HG02840 (cell line): ENCODE measurements around the gene PTPRU.
"Not testable (repeated sequence)": the region's sequence is repeated elsewhere in the genome, so short reads cannot be mapped to it uniquely, and the experiment has no call there.

Source experiments
- ATAC-seq: cut with Tn5 transposase; IDR thresholded peaks from one replicate; pipeline ENCODE4 v1.9.1; 2021; ENCODE audit warnings: mild to moderate bottlenecking, moderate library complexity, moderate number of reproducible peaks; ENCODE audit not compliant: unreplicated experiment, low FRiP score

The PTPRU gene

DNA sequence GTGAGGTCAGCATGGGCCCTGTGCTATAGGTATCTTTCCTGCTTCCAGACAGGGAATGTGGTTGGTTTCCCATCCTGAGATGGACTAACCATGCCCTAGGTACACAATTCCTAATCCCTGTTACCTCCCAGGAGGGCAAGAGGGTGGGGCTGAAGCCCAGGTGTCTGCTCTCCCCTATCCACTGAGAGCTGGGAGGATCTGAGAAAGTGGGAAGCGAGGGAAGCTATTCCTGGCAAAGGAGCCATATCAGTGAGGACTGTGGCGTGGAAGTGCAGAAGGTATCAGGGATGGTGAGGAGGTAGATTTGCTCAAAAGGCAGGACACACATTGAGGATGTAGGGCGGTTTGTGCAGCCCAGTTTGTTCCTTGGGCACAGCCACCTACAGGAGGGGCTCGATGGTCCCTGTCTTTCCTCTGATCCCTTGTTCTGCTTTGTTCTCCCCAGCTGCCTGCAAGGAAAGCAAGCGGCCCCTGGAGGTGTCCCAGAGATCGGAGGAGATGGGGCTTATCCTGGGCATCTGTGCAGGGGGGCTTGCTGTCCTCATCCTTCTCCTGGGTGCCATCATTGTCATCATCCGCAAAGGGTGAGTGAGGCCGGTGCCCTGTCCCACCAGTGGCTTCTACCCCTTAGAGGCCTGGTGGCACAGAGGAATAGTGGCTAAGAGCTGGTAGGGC is 48.1 kb downstream of the PTPRU start:
- no peak for ATAC-seq

DNA sequence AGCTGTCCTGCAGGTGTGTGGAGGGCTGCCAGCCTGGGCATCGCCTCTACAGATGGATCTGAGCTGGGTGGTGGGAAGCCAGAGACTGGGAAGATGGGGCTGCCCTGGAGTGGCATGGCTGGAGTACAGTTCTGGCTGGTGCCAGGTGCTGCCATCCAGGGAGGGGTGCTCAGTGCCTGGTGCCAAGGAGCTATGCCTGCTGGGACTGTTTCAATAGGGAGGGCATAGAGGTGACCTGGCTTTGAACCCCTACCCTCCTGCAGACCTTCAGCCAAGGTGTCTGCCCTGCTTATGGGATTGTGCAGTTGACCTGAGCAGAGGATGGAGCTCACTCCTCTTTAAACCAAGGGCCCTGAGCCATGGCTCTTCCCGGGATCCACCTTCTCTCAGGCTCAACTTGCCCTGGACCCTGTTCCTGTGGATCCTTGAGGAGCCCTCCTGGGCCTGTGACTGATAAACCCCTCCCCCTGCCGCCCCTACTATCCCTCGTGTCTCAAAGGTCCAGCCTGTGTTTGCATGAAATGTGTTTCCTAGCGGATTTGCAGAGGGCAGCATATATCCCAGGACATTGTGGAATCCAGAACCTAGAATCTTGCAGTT is 48.7 kb downstream of the PTPRU start:
- no peak for ATAC-seq

DNA sequence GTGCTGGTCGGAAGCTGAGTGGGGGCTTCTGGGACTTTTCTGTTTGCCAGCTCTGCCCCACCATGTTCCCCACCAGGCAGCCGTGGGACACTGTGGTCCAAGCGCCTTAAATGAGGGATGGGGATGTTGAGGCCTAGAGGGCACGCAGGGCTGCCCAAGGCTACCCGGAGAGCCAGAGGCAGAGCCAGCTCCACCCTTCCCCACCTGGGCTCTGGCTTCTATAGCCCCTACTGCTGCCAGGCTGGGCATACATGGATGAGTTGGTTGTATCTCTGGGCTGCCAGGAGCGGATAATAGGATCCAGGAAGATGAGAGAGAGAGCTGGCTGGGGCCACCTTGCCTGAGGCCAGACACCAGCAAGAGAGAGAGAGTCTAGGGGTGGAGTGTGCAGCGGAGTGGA is 49.4 kb downstream of the PTPRU start:
- ATAC-seq: no peak

DNA sequence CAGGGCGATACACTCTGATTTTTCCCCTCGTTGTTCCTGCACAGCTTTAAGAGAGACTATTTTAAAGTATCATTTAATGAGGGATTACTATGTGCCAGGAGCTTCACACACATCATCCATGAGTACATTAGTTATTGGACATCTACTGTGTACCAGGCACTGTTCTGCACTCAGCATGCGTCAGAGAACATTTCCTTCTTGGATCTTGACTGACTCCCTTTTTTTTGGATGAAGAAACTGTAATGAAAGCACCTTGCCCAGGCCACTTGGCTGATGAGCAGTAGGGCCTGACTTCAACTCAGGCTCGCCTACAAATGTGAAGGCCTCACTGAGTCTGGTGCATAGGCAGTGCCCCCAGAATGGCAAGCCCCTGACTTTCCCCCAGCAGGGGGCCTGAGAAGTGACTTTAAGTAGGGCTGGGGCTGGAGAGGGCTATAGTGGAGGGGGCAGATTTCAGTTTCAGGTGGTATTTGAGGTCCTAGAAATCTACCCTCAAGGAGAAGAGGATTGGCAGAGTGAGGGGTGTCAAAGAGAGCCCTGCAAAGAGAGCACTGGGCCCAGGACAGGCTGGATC is 50.0 kb downstream of the PTPRU start:
- ATAC-seq: no peak

DNA sequence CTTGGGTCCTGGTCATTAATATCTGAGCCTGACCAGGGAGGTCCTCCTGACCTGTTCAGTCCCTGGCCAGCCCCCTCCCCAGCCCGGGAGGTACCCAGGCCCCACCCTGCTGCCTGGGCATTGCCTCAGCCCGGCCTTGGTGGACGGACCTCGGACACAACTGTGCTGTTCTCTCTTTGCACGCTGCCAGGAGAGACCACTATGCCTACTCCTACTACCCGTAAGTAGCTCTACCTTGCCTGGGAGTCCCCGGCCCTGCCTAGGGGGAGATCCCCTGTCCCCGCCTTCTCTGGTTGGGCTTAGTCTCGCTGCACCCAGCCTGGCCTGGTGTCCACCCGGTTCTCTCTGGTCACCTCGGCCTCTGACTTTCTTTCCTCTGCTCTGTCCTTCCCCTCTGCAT is 53.2 kb downstream of the PTPRU start:
- ATAC-seq: no peak

DNA sequence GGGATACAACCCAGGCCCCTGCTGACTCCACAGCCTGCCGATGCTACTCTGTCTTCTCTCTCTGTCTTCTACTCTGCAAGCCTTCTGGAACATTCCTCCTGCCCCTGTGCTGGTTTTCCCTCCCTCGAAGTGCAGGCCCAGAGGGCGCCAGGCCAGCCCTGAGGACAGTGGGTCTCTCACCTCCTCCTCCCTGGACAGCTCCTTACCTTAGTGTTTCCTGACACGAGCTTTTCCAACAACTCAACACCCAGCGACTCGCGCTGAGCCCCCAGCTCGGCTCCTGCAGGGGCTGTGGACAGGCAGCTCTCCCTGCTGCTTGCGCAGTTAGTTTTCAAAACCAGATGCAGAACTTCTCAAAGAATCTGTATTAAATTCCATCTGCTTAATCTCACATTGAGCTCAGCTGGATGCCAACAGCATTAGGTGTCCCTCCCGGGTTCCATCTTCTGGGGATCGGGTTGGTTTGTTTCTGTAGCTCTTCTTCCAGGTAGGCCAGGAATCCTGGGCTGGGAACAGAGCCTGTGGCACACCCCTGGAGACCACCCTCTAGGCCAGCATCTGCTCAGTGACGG is 54.2 kb downstream of the PTPRU start:
- ATAC-seq: no peak

DNA sequence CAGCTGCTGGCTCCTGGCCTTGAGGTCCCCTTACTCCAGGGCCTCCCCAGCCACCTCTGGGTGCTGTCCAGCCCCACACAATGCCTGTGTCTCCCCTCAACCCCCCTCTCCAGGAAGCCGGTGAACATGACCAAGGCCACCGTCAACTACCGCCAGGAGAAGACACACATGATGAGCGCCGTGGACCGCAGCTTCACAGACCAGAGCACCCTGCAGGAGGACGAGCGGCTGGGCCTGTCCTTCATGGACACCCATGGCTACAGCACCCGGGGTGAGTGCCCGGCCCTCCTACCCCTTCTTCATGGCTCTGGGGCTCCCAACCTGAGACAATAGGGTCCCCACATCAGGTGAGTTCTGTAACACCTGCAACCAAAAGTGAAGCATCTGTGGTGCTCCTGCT is 55.4 kb downstream of the PTPRU start:
- no peak for ATAC-seq

DNA sequence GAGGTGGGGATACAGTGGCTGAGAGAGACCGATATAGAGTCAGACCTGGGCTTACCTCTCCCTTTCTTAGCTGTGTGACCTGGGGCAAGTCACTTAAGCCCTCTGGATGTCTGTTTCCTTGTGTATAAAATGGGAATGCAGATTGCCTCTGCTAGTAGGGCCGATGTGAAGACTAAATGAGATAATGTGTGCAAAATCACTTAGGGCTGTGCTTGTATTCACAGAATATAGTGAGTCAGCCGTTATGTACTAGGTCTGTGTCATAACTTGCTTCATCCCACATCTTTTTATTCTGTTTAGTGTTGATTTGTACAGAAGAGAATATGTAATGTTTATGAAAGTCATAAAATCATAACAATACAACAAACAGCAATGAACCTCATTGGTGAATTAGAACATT is 56.0 kb downstream of the PTPRU start:
- ATAC-seq: no peak

DNA sequence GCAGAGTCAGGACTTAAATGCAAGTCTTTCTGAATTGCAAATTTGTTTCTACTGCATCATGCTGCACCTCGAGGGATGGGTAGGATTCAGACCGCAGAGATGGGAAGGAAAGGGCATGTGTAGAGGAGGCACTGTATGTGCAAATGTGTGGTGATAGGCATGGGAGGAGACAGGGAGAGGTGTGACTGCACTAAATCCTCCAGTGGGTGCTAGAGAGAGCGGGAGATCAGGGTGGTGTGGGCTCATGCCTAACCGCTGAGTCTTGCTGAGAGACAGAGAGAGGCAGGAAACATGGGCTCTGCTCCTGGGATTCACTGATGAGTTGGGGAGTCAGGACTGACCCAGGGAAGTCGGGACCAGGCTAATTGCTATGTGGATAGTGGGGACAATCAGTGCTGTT is 61.1 kb downstream of the PTPRU start:
- no peak for ATAC-seq

DNA sequence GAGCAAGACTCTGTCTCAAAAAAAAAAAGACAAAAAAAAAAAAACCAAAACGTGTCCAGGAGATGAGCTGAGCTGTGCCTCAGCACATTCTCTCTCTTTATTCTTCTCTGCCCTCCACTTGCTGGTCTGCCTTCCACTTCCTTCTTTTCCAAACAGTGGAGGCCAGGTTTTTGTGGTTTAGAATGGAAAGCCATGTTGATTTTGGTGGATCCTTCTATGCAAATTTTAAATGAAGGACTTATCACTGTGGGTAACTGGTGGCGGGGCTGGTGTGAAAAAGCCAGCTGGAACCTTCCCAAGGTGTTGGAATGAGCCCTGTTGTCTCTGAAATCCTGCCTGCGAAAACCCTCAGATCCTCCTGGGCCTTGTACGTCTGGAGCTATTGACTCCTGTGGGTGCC is 61.9 kb downstream of the PTPRU start:
- no peak for ATAC-seq

DNA sequence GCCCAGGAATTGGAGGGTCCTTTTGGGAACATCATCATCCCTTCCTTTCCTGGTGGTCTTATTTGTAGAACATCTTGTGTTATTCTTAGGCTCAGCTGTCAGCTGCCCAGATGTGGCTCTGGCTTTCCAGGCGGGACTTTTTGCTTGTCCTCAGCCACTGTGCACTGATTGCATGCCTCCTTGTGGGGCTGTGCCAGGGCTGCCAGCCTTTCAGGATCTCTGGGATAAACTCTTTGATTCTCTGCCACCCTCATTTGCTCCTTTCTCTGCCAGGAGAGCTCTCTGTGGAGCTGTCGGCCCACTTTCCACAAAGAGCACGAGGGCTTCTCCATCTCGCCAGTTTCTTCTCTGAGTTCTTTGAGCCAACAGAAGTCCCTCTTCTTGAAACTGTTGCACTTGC is 63.1 kb downstream of the PTPRU start:
- no peak for ATAC-seq

DNA sequence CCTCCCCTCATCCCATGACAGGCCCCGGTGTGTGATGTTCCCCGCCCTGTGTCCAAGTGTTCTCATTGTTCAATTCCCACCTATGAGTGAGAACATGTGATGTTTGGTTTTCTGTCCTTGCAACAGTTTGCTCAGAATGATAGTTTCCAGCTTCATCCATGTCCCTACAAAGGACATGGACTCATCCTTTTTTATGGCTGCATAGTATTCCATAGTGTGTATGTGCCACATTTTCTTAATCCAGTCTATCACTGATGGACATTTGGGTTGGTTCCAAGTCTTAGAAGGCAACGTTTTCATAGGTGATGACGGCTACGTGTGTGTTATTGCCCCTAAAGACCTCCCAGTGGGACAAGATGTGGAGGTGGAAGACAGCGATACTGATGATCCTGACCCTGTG is 65.4 kb downstream of the PTPRU start:
- not testable (repeated sequence) for ATAC-seq

DNA sequence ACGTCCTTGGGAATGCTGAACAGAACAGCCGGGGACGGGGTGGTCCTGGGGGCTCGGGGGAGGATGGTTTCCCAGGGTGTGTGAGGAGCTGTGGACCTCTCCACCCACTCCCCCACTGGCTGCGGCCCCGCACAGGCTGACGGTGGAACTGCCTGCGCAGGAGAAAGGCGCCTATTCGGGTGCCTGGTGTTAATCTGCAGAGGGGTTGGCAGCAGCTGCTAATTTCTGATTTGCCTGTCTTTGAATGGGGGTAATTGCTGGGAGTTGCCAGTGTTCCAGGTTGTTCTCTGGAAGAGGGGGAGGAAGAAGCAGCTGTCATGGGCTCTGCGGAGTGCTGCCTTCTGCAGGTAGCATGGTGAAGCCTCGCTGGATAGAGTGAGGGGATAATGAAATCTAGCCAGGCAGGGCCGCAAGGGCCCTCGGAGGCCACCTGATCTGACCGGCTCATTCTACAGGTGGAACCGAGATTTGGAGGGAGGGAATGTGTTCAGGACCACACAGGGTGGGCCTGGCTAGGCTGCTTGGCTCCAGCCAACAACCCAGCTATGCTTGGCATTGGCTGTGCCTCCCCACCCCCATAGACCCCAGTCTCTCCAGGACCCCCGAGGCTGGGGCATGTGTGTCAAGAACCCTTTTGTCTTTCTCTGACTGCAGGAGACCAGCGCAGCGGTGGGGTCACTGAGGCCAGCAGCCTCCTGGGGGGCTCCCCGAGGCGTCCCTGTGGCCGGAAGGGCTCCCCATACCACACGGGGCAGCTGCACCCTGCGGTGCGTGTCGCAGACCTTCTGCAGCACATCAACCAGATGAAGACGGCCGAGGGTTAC is 67.1 kb downstream of the PTPRU start:
- no peak for ATAC-seq

DNA sequence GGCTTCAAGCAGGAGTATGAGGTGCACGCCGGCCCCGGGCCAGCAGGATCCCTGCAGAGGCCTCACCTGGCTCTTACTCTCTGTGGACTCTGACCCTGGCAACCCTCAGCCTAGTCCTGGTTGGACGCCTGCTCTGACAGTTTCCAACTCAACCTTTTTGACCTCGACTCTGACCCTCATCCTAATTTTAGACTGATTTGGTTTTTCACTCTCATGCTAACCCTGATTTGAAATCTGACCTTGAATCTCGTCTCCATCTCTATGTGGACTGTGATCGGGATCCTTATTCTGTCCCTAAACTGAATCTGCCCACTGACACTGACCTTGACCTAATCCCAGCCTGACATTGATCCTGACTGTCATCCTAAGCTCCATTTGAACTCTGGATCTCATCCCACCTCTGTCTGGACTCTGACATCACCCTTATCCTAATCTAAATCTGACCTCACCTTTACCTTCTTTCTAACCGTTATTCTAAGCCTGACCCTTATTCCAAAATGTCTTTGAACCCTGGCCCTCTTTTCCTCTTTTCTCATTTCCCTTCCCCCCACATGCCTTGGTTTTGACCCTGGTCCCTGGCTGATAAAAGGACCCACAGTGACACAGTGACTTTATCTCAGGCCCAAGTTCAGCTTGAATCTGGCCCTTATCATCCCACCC is 67.8 kb downstream of the PTPRU start:
- ATAC-seq: no peak

DNA sequence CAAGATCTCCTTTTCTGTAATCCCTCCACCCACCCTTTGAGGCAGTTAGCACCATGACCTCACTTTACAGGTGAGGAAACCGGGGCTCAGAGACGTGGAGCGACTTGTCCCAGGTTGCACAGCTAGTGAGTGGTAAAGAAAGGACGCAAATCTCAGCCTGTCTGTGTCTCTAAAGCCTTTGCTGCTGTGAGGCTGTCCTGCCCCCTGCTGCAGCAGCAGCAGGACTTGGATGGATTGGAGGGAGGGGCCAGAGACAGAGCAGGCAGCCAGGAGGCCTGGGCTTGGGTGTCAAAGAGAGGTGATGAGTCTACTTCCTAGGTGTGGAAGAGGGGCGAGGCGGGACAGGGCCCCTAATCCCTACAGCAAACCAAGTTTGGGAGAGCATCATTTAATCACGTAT is 69.6 kb downstream of the PTPRU start:
- ATAC-seq: no peak

DNA sequence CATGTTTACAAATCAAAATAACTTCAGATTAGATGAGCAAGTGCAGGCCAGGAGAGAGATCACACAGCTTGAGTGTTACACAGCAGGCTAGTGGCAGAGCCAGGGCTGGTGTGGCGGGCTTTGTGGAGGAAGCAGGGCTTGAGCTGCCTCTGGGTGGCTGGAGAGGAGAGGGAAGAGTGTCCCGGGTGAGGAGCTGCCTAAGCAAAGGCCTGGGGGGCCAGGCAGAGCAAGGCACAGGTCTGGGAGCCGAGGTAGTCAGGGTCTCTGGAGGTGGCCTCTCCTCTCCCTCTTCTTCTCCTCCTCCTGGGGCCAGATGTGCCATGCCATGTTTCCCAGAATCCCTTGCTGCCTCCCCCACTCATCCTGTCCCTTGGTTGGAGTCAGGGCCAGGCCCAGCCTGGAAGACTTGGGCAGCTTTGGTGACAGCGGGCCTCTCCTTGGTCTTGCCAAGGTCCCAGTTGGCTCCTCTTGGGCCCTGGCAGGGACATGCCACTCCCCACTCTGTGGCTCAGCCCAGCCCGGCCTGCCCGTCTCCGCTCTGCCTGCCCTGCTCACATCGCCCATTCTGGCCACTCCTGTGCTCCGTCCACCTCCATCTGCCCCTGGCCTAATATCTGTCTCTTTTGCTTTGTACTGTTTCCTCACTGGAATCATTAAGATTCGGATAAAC is 70.3 kb downstream of the PTPRU start:
- ATAC-seq: no peak

DNA sequence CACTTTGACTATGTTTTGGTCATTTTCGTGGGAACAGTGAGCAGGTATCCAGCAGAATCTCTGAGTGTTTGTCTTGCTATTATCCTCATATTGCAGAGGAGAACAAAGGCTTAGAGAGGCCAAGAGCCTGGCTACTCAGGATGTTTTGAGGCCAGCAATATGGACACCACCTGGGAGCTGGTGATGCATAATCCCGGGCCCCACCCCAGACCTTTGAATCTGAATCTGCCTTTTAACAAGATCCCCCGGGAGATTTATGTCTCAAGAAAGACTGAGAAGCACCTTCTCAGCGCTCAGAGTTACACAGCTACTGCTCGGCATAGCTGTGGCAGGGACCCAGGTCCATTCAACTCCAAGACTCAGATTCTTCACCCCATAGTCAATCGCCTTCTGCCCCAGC is 72.8 kb downstream of the PTPRU start:
- no peak for ATAC-seq

DNA sequence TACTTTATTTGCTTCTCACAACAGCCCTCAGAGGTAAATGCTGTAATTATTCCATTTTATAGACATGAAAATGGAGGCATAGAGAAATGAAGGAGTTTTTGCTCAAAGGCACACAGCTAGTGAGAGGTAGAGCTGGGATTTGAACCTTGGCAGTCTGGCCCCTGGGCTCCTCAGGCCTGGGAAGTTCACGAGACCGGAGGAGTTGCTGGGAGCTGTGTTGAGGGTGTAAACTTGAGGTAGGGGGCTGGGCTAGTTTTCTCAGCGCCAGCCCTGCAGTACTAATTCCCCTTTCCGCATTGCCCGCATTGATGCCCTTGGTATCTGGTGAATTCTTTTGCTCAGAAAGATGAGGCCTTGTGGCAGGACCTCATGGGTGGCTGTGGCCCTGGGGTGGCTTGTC is 73.3 kb downstream of the PTPRU start:
- no peak for ATAC-seq

DNA sequence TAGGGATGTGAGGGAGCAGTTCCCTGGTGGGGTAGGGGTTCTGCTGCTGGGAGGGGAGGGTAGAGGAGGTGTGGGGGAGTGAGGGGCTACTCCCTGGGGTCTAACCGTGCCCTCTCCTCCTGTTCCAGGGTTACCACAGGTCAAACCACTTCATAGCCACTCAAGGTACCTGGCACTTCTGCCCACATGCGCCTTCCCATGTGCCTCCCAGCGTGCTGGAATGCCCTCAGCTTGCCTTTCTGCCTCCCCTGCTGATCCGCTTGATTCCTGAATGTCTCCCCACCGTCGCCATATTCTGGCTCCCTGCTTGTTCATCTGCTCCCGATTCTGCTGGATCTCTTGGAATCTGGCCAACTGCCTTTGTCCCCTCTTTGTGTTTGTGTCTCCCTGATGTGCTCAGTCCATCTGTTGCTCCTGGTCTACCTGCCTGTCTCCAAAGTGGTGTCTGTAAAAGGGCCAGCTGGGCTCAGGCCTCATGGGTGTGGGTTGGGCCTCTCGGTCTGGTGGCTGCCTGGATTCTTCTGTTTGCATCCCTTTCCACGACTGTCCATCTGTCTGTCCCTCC is 74.4 kb downstream of the PTPRU start:
- ATAC-seq: no peak
